ENCODE results near the gene ACOT13. TPM values are rescaled to one million over a fixed set of nuclear protein-coding genes. Genes with fewer than 3 reads are reported as not detected.
A peak's percentile ranks its signal among the peaks of the same experiment; 100 is the strongest.
"Not testable (repeated sequence)": the region's sequence is repeated elsewhere in the genome, so short reads cannot be mapped to it uniquely, and the experiment has no call there.

The ACOT13 gene
- total RNA-seq, 1 experiment from 2014 or later: 7.9 TPM

DNA sequence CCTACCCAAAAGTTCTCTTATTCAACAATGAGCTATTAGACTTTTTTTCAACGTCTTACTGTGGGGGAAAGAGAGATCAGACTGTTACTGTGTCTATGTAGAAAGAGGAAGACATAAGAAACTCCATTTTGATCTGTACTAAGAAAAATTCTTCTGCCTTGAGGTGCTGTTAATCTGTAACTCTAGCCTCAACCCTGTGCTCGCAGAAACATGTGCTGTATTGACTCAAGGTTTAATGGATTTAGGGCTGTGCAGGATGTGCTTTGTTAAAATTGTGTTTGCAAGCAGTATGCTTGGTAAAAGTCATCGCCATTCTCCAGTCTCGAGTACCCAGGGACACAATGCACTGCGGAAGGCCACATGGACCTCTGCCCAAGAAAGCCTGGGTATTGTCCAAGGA lies 5.1 kb upstream of the ACOT13 start:
- not testable (repeated sequence) for DNase-seq (ENCODE audit: low read depth)

- no peak for DNase-seq (ENCODE audit: low read depth)
Observed at GRCh38 chr6:24662236-24662635, 4.6 kb upstream of the ACOT13 start.

- no peak for DNase-seq (ENCODE audit: low read depth)
Observed at GRCh38 chr6:24663189-24663588, 3.7 kb upstream of the ACOT13 start.

DNA sequence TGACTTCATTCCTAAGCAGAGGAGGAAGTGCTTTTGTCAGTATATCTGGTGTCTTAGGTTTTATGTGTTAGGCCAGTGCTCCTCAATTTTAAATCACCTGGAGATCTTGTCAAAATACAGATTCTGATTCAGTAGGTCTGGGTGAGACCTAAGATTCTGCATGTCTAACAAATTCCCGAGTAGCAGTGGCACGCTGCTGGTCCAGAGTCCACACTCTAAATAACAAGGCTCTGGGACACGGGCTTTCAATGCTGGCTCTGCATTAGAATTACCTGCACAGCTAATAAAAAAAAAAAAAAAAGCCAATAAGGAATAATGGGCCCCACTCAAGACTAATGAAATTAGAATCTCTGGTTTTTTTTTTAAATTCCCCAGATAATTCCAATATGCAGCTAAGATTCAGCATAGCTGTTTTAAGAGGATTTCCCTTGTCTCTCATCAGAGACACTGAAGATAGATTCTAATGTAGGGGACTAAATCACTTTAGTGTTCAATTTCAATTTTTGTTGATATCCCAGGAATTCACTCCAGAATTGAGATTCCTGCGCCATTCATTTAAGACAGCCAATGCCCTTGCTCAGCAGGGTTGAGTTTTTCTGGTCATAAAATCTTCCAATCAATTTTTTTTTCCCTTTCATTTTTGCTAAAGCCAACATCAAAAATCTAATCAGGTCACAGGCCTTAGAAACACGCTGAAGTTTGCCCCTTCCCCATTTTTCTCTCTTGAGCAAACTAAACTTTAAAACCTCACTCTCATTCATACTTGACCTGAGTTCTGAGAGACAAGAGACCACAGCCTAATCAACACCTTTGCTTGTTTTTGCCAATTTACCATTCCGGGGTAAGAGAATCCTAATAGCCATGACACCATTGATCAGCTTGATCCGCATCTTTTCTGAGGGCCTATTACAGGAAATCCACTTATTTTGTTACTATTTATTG lies 2.6 kb upstream of the ACOT13 start:
- no peak for DNase-seq (ENCODE audit: low read depth)

DNA sequence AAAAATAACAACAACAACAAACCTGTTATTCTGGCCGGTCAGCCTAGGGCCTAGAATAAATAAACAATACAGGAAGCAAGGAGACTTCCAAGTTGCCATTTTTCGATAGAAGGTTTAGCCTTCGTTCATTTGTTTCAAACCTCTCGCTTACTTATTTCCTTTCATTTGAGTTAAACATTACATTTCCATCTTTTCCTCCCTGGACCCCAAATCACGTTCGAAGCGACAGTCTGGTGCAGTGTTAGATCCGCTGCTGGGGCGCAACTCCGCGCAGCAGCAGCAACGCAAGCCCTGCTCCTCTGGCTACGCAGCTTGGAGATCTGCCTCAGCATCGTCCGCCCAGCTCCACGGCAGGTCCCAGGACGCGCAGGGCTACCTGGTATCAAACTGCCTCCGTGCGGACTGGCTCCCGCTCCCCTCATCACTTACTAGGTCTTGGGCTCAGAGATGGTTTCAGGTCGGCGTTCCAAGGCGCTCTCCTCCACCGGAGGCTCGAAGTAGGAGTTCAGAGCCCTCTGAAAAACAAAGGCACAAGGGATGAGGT lies 708 bp upstream of the ACOT13 start:
- DNase-seq (ENCODE audit: low read depth): peak; percentile 37

DNA sequence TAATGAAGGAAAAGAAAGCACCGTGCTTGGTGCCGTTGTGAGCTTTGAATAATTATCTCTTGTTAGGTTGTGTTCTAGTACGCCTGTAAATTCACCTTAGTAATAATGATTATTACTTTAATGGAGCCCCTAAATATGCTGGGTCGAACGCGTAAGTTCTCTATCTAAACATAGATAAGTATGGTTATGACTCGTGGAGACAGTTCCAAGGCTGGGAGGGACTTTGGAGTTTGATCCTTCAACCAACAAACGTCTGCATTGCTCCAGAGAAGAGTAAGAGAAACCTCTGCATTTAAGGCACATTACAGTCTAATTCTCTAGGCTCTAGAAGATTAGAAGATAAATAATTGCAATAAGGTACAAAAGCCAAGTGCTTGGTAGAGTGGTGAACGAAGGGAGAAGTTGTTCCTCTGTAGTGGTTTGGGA lies 514 bp downstream of the ACOT13 start:
- DNase-seq (ENCODE audit: low read depth): peak; percentile 10

DNA sequence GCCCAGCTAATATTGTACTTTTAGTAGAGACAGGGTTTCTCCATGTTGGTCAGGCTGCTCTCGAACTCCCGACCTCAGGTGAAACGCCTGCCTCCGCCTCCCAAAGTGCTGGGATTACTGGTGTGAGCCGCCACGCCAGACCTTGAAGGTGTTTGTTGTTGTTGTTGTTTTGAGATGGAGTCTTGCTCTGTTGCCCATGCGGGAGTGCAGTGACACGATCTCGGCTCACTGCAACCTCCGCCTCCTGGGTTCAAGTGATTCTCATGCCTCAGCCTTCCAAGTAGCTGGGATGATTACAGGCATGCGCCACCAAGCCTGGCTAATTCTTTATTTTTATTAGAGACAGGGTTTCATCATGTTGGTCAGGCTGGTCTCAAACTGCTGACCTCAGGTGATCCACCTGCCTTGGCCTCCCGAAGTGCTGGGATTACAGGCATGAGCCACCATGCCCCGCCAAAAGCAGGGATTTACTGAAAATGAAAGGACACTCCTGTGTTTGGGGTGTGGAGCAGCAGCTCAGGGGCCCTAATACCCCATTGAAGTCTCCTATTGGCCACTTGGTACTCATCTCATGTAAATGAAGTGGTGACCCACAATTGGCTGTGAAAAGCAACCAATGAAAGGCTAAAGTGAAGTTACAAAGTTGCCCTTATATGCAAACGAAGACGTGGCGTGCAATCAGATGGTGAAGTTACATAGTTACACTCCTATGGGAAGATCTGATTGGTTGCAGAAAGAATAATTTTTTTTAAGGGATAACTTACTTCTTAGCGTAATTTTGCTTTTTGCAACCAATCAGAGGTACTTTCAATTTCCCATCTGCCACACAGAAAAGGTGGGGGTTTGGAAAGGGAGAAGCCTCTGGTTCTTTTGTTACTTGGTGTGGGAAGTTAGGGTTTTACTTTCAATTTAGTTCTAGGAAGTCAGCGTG lies 1.5 kb downstream of the ACOT13 start:
- DNase-seq (ENCODE audit: low read depth): not testable (repeated sequence)

- no peak for DNase-seq (ENCODE audit: low read depth)
Observed at GRCh38 chr6:24668997-24669361, 2.1 kb downstream of the ACOT13 start.

DNA sequence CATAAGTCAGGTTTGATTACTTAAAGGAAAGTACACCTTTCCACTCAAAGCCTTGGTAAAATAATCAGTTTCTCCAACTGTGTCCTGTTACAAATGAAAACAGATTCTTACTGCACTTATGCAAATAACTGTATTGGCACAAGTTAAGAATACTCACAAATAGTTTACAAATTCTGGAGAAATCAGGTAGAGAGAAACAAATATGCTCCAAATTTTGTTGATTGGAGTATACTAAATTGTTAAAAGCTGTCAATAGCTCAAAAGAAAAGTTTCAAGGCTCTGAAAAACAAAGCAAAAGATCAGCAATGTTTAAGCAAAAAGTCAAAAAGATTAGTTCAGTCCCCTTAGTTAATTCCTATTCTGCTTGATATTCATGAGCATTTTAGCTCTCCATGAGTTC lies 3.6 kb downstream of the ACOT13 start:
- not testable (repeated sequence) for DNase-seq (ENCODE audit: low read depth)

DNA sequence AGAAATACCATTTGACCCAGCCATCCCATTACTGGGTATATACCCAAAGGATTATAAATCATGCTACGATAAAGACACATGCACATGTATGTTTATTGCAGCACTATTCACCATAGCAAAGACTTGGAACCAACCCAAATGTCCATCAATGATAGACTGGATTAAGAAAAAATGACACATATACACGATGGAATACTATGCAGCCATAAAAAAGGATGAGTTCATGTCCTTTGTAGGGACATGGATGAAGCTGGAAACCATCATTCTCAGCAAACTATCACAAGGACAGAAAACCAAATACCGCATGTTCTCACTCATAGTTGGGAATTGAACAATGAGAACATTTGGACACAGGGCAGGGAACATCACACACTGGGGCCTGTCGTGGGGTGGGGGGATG lies 4.2 kb downstream of the ACOT13 start:
- not testable (repeated sequence) for DNase-seq (ENCODE audit: low read depth)

DNA sequence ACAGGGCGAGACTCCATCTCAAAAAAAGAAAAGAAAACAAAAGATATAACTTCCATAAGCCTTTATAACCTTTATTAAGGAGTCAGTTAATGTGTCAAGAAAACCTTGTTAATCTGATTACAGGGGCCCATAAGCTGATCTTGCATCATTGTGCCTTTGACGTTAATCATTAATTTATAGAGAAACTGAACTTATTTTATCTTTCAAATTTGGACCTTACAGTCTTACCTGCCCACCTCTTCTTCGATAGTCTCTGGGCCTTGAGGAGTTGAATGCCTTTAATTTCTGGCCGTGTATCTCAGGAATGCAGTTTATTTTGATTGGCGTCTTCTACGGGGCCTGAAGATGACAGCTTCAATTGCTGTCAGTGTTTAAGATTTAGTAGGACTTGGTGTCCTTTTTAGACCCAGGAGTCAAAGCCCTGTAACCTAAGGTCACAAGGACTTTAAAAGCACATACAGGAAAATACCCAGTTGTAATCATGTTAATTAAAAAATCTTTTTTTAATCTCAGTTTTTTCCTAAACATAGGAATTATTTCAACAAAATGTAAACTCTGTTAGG lies 5.8 kb downstream of the ACOT13 start:
- no peak for DNase-seq (ENCODE audit: low read depth)

DNA sequence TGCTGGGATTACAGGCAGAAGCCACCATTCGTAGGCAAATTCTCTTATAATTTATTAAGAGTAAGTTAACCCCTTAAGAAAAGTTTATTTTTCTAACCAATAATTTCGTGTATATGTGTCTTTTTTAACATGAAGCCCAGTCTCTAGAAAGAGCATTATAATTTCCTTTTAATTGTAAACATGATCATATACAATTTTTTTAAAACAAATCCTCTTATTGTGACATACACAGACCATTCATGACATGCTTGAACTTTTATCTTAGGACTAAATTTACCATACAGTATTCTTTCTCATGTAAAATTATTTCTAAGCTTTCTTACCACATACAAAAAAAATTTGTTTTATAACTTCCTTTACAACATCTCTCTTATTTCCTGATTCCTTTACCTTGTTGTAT lies 6.7 kb downstream of the ACOT13 start:
- DNase-seq (ENCODE audit: low read depth): peak; percentile 21

GRCh38 chr6:24678792-24679352 lies 12.0 kb downstream of the ACOT13 start:
- peak; percentile 7 for DNase-seq (ENCODE audit: low read depth)

GRCh38 chr6:24680582-24680981 lies 13.7 kb downstream of the ACOT13 start:
- no peak for DNase-seq (ENCODE audit: low read depth)

DNA sequence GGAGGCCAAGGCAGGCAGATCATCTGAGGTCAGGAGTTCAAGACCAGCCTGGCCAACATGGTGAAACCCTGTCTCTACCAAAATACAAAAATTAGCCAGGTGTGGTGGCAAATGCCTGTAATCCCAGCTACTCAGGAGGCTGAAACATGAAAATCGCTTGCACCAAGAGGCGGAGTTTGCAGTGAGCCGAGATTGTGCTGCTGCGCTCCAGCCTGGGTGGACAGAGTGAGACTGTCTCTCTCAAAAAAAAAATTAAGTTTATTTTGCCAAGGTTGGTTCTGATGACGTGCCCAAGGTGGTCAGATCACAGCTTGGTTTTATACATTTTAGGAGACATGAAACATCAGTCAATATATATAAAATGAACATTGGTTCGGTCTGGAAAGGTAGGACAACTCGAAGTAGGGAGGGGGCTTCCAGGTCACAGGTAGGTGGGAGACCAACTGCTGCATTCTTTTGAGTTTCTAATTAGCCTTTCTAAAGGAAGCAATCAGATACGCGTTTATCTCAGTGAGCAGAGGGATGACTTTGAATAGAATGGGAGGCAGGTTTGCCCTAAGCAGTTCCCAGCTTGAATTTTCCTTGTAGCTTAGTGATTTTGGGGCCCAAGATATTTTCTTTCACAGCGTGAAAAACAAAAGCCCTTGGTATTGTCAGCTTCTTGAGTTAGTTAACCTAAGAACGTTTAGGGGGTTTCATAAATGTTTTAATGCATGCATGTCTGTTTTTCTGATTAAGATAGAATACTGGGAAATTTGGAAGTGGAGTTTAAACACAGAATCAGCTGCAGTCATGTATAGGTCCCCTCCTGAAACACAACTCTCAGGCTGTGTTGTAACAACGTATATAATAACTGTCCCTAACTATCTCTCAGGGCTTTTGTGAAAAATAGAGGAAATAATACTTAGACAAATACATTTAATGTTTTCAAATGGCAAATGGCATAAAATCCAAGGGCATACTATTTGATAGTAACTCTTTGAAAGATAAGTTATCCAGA lies 16.7 kb downstream of the ACOT13 start:
- no peak for DNase-seq (ENCODE audit: low read depth)

DNA sequence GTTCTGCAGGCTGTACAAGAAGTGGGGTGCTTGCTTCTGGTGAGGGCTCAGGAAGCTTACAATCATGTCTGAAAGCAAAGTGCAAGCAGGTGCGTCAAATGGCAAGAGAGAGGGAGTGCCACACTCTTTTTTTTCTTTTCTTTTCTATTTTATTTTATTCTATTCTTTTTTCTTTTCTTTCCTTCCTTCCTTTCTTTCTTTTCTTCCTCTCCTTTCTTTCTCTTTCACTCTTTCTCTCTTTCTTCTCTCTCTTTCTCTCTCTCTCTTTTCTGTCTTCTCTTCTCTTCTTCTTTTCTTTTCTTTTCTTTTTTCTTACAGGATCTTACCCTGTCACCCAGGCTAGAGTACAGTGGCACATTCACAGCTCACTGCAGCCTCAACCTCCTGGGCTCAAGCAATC lies 19.5 kb downstream of the ACOT13 start:
- no peak for DNase-seq (ENCODE audit: low read depth)

DNA sequence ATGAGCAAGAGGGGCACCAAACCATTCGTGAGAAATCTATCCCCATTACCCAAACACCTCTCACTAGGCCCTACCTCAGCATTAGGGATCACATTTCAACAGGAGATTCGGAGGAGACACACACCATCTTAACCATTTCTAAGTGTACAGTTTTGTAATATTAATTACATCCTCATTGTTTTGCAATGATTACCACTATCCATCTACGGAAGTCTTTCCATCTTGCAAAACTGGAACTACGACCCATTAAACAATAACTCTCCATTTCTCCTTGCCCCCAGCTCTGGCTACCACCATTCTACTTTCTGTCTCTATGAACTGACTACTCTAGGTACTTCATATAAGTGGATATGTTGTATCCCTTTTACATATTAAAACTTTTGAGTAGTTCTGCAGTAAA lies 20.1 kb downstream of the ACOT13 start:
- no peak for DNase-seq (ENCODE audit: low read depth)

- DNase-seq (ENCODE audit: low read depth): no peak
Observed at GRCh38 chr6:24689964-24690363, 23.1 kb downstream of the ACOT13 start.

DNA sequence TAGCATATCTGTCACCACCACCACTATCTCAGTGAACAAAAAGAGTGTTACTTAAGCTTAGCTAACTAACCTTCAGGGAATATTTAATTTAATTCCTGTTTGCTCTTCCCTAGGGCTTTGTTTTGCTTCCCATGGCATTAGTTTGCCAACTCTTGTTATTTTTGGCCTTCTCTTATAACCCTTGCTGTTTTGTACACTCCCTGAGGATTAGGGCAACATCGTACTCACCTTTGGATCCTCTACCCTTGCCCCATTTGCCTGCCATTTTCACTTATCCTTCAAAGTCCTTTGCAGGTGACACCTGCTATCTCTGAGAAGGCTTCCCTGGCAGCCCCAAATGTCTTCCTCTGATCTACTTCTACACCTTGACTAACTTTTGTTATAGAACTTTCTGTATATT lies 23.7 kb downstream of the ACOT13 start:
- DNase-seq (ENCODE audit: low read depth): no peak

DNA sequence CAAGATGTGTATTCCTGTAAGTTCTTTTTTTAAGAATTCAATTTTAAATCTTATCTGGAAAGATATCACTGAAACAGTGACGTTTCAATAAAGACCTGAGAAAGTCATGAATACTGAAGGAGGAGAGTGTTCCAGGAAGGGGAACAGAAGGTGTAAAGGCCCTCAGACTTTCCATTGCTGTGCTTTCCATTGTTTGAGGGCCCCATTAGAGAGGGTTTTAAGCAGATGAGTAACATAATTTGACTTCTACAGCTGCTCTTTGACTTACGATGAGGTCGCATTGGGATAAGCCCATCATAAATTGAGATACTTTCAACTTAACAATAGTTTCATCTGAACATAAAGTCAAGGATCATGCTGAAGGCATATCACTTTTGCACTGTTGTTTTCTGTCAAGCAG lies 24.7 kb downstream of the ACOT13 start:
- no peak for DNase-seq (ENCODE audit: low read depth)

Data from RPMI7951 (cell line).